HEK293T (cell line): ENCODE data around the gene PALLD.

Experiments used
- CTCF ChIA-PET: fragments of 350-600 bp; formaldehyde crosslinking; extraction: SDS; loops from one replicate; lab custom pipeline; 2021; ENCODE audit warnings: antibody characterized with exemption, inconsistent platforms; lab: Yijun Ruan, JAX
- POLR2A ChIA-PET: fragments of 350-600 bp; formaldehyde crosslinking; extraction: SDS; loops from one replicate; lab custom pipeline; 2020; ENCODE audit warnings: antibody characterized with exemption, inconsistent platforms; lab: Yijun Ruan, JAX
- DNase-seq: peaks from one replicate; pipeline ENCODE4 v3.0.0; 2012; ENCODE audit warnings: mixed read lengths; ENCODE audit errors: extremely low spot score
- ARNT ChIP-seq: fragments of 450-650 bp; IDR thresholded peaks from 2 replicates; pipeline ENCODE4 v1.6.1; 2017; ENCODE audit warnings: mild to moderate bottlenecking
- BHLHE40 ChIP-seq: fragments of 450-650 bp; IDR thresholded peaks from 2 replicates; pipeline ENCODE4 v1.6.1; 2016; ENCODE audit warnings: mild to moderate bottlenecking, moderate library complexity, borderline replicate concordance
- CTBP1 ChIP-seq: fragments of 450-650 bp; IDR thresholded peaks from 2 replicates; pipeline ENCODE4 v1.6.1; 2016; ENCODE audit warnings: borderline replicate concordance
- ELF4 ChIP-seq: fragments of 450-650 bp; IDR thresholded peaks from 2 replicates; pipeline ENCODE4 v1.6.1; 2017; ENCODE audit warnings: antibody characterized with exemption
- FOXA1 ChIP-seq: fragments of 450-650 bp; IDR thresholded peaks from 2 replicates; pipeline ENCODE4 v1.6.1; 2016; ENCODE audit warnings: mild to moderate bottlenecking
- FOXK2 ChIP-seq: fragments of 450-650 bp; IDR thresholded peaks from 2 replicates; pipeline ENCODE4 v1.6.1; 2016; ENCODE audit warnings: mild to moderate bottlenecking
- FOXM1 ChIP-seq: fragments of 450-650 bp; IDR thresholded peaks from 2 replicates; pipeline ENCODE4 v1.6.1; 2017; ENCODE audit warnings: mild to moderate bottlenecking, borderline replicate concordance
- HDGF ChIP-seq: fragments of 450-650 bp; IDR thresholded peaks from 2 replicates; pipeline ENCODE4 v1.6.1; 2017; ENCODE audit warnings: antibody characterized with exemption, borderline replicate concordance
- L3MBTL2 ChIP-seq: fragments of 450-650 bp; conservative IDR thresholded peaks from 2 replicates; pipeline ENCODE4 v1.6.1; 2016; ENCODE audit warnings: mild to moderate bottlenecking
- LEF1 ChIP-seq: fragments of 450-650 bp; IDR thresholded peaks from 2 replicates; pipeline ENCODE4 v1.6.1; 2017; ENCODE audit warnings: mild to moderate bottlenecking, borderline replicate concordance
- NFRKB ChIP-seq: fragments of 450-650 bp; IDR thresholded peaks from 2 replicates; pipeline ENCODE4 v1.6.1; 2016; ENCODE audit warnings: mild to moderate bottlenecking, moderate library complexity
- SP1 ChIP-seq: fragments of 450-650 bp; IDR thresholded peaks from 2 replicates; pipeline ENCODE4 v1.6.1; 2017
- SUZ12 ChIP-seq: fragments of 450-650 bp; IDR thresholded peaks from 2 replicates; pipeline ENCODE4 v1.6.1; 2016; ENCODE audit warnings: mild to moderate bottlenecking
- TARDBP ChIP-seq: fragments of 450-650 bp; IDR thresholded peaks from 2 replicates; pipeline ENCODE4 v1.6.1; 2016
- ZNF384 ChIP-seq: fragments of 450-650 bp; IDR thresholded peaks from 2 replicates; pipeline ENCODE4 v1.6.1; 2016
- TF ChIP-seq, protein P1 (sequence below): fragments of 450-650 bp; IDR thresholded peaks from 2 replicates; pipeline ENCODE4 v1.6.1; 2016

PALLD gene

DNA sequence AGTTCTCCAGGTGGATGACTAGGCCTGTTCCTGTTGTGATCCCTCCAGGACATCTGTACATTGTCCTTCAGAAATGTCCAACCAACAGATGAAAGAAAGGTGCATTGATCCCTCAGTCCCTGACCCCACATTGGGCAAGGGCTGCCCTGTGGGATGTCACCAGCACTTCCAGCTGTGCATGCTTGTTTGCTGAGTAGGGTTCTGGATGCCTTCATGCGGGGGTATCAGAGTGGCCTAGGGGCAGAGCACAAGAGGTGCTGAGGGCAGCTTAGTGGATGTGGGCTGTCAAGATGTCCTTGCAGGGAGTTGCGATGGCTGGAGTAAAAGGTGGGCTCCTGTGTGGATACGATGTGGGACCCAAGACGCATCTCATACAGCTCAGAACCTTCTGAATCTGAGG is 112.5 kb downstream of the PALLD start:
- ChIA-PET CTCF (no interaction called here), POLR2A (no interaction called here)
- no peak for TF ChIP-seq HDGF
- TF ChIP-seq CTBP1 = no peak
- no peak for TF ChIP-seq ZNF384
- no peak for TF ChIP-seq L3MBTL2
- TF ChIP-seq SUZ12 = no peak
- no peak for TF ChIP-seq ELF4
- no peak for TF ChIP-seq SP1
- DNase-seq = no peak

DNA sequence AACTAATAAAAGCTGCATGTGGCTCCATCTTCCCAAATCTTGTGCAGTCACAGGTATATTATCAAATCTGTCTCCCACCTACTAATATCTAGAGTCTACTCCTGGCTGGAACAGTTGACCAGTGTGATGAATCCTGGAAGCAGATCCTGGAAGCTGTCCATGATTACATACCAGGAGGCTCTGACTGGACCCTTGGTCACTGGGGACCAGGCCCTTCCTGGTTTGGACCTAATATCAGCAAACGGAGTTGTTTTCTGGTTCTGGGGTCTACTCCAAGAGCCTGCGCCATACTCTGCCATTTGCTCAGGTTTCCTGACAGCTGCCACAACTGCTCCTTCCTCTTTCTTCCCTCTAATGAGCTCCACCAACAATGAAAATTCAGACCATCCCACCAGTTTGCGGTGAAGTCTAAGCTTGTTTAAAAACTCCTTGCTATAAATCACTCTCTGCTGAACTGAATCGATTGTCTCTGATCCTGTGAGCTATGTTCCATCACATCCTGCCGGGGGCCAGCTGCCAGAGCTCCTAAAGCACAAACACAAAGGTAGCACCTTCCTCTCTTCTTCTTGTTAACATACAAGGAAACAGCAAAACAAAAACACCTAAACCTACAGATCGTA is 114.2 kb downstream of the PALLD start:
- TF ChIP-seq, protein P1, sequence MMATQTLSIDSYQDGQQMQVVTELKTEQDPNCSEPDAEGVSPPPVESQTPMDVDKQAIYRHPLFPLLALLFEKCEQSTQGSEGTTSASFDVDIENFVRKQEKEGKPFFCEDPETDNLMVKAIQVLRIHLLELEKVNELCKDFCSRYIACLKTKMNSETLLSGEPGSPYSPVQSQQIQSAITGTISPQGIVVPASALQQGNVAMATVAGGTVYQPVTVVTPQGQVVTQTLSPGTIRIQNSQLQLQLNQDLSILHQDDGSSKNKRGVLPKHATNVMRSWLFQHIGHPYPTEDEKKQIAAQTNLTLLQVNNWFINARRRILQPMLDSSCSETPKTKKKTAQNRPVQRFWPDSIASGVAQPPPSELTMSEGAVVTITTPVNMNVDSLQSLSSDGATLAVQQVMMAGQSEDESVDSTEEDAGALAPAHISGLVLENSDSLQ = no peak
- DNase-seq = no peak
- CTCF ChIA-PET = interaction anchor here (1.0 kb wide), 1 partner anchor 24 kb away, joined by 3 read pairs; no protein-coding TSS in a partner anchor
- POLR2A ChIA-PET = no interaction called here

DNA sequence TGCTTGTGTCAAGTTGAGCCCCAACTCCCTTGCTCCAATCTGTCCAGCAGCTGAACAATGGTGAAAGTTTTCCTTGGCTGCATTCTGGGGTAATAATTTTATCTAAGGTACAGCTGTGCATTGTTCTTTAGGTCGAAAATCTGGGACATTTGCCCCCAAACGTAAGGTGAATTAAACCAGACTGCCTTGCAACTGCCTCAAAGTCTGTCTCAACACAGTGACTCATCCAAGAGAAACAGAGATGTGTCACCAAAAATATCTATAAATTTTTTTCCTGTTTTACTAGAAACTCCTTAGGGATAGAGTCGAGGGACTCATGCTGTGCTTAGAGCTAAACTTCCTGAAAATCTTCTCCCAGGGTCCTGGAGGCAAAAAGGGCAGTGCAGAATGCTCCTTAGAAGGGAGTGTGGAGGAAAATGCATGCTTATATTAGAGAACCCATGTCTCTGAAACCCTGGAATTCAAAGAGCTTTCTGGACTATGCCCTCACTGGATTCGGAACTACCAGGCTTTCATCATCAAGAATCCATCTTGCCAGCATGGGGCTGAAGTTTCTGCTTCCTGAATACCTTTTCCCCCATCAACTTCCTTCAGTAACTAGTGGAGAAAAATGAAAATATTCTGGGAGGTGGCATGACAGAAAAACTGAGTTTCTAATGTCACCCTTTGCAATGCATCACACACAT is 115.7 kb downstream of the PALLD start:
- no peak for DNase-seq
- TF ChIP-seq FOXA1 = no peak
- CTCF ChIA-PET = no interaction called here
- POLR2A ChIA-PET = no interaction called here

DNA sequence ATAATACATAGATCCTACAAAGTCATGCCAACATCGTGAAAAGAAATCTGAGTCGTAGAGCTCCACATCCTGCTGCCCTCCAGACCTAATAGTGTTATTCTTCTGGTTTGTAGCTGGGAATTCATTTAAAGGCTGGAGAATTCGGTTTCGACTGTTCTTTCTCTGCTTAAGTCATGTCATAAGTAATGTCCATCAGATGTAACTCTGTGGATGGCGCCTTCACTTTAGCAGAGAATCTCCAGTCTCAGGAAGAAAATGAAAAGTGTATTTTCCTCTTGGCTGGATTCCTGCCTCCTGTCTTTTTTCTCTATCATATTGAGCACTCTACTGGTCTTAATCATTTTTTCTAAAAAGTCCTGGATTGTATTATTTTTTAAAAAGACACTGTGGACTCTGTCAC is 117.0 kb downstream of the PALLD start:
- ChIA-PET CTCF (interaction anchor here (0.9 to 1.2 kb wide), 2 partner anchors 28 to 29 kb away, joined by 3 read pairs; no protein-coding TSS in a partner anchor), POLR2A (no interaction called here)
- DNase-seq = no peak
- no peak for TF ChIP-seq NFRKB
- no peak for TF ChIP-seq TARDBP
- no peak for TF ChIP-seq BHLHE40
- TF ChIP-seq L3MBTL2 = no peak
- TF ChIP-seq, protein P1 = no peak
- no peak for TF ChIP-seq ELF4
- TF ChIP-seq ARNT = no peak

DNA sequence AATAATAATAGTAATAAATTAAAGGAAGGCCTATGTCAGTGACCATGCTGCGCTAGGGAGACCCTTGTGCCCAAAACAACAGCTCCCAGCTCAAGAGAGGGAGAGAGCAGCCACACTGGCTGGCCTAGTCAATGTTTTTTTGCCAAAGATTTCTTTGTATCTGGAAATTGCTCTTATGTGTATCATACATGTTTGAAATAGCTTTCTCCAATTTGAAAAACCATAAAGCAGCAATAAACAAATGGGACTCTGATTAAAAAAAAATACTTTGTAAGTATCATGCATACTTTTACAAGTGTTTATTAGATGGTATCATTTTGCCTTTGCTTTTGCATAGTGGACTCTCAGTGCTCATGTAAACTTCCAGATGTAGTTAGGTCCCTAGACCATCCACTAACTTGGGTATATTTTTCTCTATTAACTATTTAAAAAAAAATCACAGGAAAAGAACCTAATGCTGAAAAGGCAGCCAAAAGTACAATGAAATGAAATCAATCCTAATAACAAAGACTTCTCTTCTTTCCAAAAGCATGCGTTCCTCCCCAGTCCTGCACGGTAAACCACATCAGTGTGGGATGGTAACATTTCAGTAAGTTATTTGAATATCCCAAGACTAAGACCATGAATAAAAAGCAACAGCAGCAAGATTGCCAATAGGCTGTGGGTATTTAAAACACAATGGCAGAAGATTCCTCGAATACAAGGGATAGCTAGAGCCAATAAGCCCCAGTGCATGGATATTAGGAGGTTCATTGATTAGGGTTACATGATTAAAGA is 117.6 kb downstream of the PALLD start:
- no peak for DNase-seq
- no peak for TF ChIP-seq HDGF
- TF ChIP-seq LEF1 = no peak
- no peak for TF ChIP-seq SP1
- no peak for TF ChIP-seq ZNF384
- no peak for TF ChIP-seq FOXM1
- TF ChIP-seq, protein P1 = no peak
- CTCF ChIA-PET = interaction anchor here (0.9 to 1.2 kb wide), 2 partner anchors 28 to 29 kb away, joined by 3 read pairs; no protein-coding TSS in a partner anchor
- POLR2A ChIA-PET = no interaction called here

DNA sequence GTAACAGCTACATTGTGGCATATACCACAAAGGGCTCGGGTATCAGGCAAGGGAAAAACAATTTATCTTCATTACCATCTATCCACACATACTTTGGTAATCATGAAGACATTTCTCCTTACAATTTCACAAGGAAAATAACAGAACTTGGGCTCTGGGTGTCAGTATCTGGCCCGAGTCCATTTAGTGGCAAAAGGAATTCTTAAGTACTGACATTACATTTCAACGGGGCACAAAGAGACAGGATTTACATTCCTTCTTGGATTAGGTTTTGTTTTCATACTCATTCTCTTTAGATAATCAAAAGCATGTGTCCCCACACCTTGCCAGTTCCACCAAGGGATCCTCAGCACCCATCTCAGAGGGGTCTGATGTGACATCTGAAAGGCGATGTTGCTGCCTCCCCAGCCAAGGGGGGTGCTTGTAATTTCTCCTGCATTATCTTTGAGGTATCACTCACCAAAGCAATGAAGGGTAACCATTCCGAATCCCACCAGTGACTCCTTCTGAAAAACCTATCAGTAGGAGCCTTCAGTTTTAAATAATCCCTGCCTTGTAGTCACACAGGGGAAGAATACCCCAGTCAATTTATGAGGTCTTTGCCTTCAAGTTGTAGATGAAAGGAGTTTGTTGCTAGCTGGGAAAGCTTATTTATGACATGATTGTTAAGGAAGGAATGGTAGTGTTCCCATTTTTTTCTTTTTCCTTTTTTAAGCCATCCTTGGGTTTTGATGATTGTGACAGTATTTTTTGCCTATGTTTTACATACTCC is 118.6 kb downstream of the PALLD start:
- POLR2A ChIA-PET = no interaction called here
- no peak for TF ChIP-seq FOXA1
- TF ChIP-seq L3MBTL2 = no peak
- TF ChIP-seq, protein P1 = no peak
- no peak for TF ChIP-seq ELF4
- no peak for TF ChIP-seq FOXK2
- no peak for TF ChIP-seq HDGF
- TF ChIP-seq NFRKB = no peak
- CTCF ChIA-PET = interaction anchor here (0.5 to 1.2 kb wide), 2 partner anchors 28 to 234 kb away, joined by 3 read pairs; no protein-coding TSS in a partner anchor
- DNase-seq = no peak
